Measurements from ENCODE around the gene NTN4. TPM values are rescaled to one million over a fixed set of nuclear protein-coding genes. Genes with fewer than 3 reads are reported as not detected.

The NTN4 gene
- total and polyA plus RNA-seq, 8 donors, result 14.6 to 63.9 (median 21.1) TPM

DNA sequence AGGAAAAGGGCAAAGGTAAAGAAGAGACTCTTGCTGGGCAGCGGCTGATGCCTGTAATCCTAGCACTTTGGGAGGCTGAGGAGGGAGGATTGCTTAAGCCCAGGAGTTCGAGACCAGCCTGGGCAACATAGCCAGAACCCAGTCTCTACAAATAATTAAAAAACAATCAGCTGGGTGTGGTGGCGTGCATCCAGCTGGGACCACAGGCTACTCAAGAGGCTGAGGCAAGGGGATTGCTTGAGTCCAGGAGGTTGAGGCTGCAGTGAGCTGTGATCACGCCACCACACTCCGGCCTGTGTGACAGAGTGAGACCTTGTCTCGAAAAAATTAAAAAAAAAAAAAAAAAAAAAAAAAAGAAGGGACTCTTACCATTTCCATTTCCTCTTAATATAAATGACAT, 138.9 kb downstream of the NTN4 start:
- Histone ChIP-seq H3K27me3 (no peaks in the 10 kb centered on the region), H3K36me3 (no peaks in the 10 kb centered on the region), H3K9me3 (no peaks in the 10 kb centered on the region), H3K27ac (no peak overlapping the region), H3K4me1 (peaks cover 0 to 4% (median 0%) of the 10 kb centered on the region in 3 donors), H3K4me3 (no peak overlapping the region)
- intact Hi-C loops (cut with DNase I), result no loop called here
- no peak for FAIRE-seq
- no peak for TF ChIP-seq CTCF (IDR thresholded peaks at IDR 0.05)
- WGBS, 2 donors, result 88 to 89% methylated on average over 6 of the region's 6 CpGs
- no peak for ATAC-seq
- DNase-seq, result no peak

DNA sequence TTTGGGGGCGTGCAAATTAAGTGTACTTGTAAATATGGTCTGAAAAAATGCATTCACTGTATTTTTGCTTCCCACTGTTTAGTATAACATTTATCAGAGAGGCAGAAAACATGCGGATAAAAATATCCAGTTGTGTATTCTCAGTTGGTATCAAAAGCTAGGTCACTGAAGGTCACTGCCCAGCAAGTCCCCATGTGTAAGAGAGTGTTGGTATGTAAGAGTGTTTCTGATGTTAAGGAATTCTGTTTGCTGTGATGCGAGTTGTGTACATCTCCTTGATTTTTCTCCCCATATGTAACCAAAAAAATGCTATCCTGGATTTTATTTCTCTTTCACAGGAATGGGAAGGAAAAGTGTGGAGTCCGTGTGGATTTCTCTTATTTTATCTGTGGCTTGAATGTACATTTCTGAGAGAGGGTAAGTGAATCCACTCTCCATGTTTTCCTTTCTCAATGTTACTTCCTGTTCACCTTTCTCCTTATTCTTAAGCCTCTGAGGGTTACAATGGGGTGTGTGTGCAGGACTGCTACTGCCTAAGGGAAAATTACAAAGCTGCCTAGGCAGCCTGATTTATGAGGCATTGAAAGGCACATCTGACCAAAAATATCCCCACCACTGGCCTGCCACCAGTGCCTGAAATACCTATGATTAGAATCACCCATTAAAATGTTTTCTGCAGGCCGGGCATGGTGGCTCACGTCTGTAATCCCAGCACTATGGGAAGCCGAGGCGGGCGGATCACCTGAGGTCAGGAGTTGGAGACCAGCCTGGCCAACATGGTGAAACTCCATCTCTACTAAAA, 141.4 kb downstream of the NTN4 start:
- Histone ChIP-seq H3K9me3 (no peaks in the 10 kb centered on the region), H3K4me3 (no peak overlapping the region), H3K27me3 (no peaks in the 10 kb centered on the region), H3K36me3 (no peaks in the 10 kb centered on the region), H3K4me1 (peaks cover 0 to 4% (median 0%) of the 10 kb centered on the region in 3 donors), H3K27ac (peak overlapping the region in 3 of 4 donors; percentile 35 to 55 (median 50))
- intact Hi-C loops (cut with DNase I), result no loop called here
- 54 to 67% methylated on average over 9 of the region's 9 CpGs for WGBS, 2 donors
- no peak for FAIRE-seq
- TF ChIP-seq CTCF (IDR thresholded peaks at IDR 0.05), result no peak
- ATAC-seq, result peak; percentile 53 to 82 (median 72)
- peak in 2 of 6 donors; percentile 34 to 40 for DNase-seq

DNA sequence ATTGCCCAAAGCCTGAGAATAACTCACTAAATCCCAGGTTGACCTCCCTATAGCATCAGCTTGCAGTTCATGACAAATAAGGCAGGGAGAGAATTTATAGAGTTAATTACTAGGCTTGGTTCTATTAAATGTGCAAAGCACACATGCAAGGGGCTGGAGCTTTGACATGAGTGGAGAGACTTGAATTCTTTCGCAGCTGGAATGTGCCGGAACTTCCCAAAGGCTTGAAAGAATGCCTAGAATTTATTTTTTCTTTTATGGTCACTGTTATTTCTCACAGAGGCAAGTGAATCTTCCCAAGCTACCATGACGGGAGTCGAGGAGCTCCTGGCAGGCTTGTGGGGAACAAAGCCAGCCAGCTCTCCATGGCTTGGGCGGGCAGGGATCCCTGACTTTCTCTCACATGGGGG, 143.8 kb downstream of the NTN4 start:
- WGBS, 2 donors, result 64 to 78% methylated on average over 5 of the region's 5 CpGs
- Histone ChIP-seq H3K4me1 (peaks cover 0 to 4% (median 0%) of the 10 kb centered on the region in 3 donors), H3K36me3 (no peaks in the 10 kb centered on the region), H3K9me3 (no peaks in the 10 kb centered on the region), H3K4me3 (no peak overlapping the region), H3K27ac (peak overlapping the region in 2 of 4 donors; percentile 2 to 31), H3K27me3 (no peaks in the 10 kb centered on the region)
- no peak for FAIRE-seq
- ATAC-seq, result peak in 1 of 4 donors; percentile 45
- DNase-seq, result no peak
- intact Hi-C loops (cut with DNase I), result no loop called here
- TF ChIP-seq CTCF (IDR thresholded peaks at IDR 0.05), result no peak

GRCh38 chr12:95643256-95643655, 147.3 kb downstream of the NTN4 start:
- Histone ChIP-seq H3K4me3 (no peak overlapping the region), H3K36me3 (no peaks in the 10 kb centered on the region), H3K27me3 (no peaks in the 10 kb centered on the region), H3K9me3 (no peaks in the 10 kb centered on the region), H3K27ac (no peak overlapping the region), H3K4me1 (peaks cover 0 to 4% (median 0%) of the 10 kb centered on the region in 3 donors)
- 95% methylated on average over 4 of the region's 4 CpGs for WGBS, 2 donors
- DNase-seq (no peak), FAIRE-seq (no peak), ATAC-seq (no peak)
- TF ChIP-seq CTCF (IDR thresholded peaks at IDR 0.05), result no peak
- intact Hi-C loops (cut with DNase I), result no loop called here

DNA sequence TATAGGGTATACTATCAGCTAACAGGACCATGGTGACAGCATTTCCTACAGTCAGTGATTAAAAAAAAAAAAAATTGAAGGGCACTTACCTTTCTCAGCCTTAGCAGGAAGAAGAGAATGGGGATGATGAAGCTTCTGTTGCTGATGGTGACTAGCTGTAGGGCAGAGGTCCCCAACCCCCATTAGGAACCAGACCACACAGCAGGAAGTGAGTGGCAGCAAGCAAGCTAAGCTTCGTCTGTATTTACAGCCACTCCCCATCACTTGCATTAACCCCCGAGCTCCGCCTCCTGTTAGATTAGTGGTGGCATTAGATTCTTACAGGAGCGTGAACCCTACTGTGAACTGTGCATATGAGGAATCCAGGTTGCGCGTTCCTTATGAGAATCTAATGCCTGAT, 148.0 kb downstream of the NTN4 start:
- 85 to 88% methylated on average over 6 of the region's 6 CpGs for WGBS, 2 donors
- no peaks in the 10 kb centered on the region for H3K9me3 ChIP-seq
- H3K27ac ChIP-seq, result no peak overlapping the region
- no peak overlapping the region for H3K4me3 ChIP-seq
- intact Hi-C loops (cut with DNase I), result no loop called here
- H3K4me1 ChIP-seq, result peaks cover 0 to 4% (median 0%) of the 10 kb centered on the region in 3 donors
- TF ChIP-seq CTCF (IDR thresholded peaks at IDR 0.05), result no peak
- no peak for FAIRE-seq
- no peaks in the 10 kb centered on the region for H3K27me3 ChIP-seq
- H3K36me3 ChIP-seq, result no peaks in the 10 kb centered on the region
- ATAC-seq, result no peak
- no peak for DNase-seq

Measured in pancreas (tissue), 10 donors.